Endodermal cell (in vitro differentiated cells): Measurements from ENCODE around the gene KIN. TPM values are rescaled to one million over a fixed set of nuclear protein-coding genes. Genes with fewer than 3 reads are reported as not detected.
"Not testable (repeated sequence)": the region's sequence is repeated elsewhere in the genome, so short reads cannot be mapped to it uniquely, and the experiment has no call there.

Source experiments
- DNase-seq: peaks from one replicate; pipeline ENCODE4 v3.0.0-alpha.2; 2017
- H3K27ac ChIP-seq: 2 replicates; pipeline ENCODE4 v1.5.1; 2013; ENCODE audit warnings: mild to moderate bottlenecking, low read depth, low read length, moderate library complexity
- H3K27me3 ChIP-seq: 2 replicates; pipeline ENCODE4 v1.6.1; 2013; ENCODE audit warnings: mild to moderate bottlenecking, low read length, moderate library complexity; ENCODE audit not compliant: insufficient read depth, control insufficient read depth, poor library complexity, severe bottlenecking
- H3K36me3 ChIP-seq: 2 replicates; pipeline ENCODE4 v1.7.0; 2013; ENCODE audit warnings: mild to moderate bottlenecking, low read length, moderate library complexity; ENCODE audit not compliant: control insufficient read depth, insufficient read depth
- H3K4me1 ChIP-seq: one replicate; pipeline ENCODE4 v1.7.0; 2013; ENCODE audit warnings: low read length; ENCODE audit not compliant: control insufficient read depth, insufficient read depth
- H3K4me3 ChIP-seq: 2 replicates; pipeline ENCODE4 v1.5.1; 2013; ENCODE audit warnings: mild to moderate bottlenecking, low read length, moderate library complexity
- H3K9ac ChIP-seq: 2 replicates; pipeline ENCODE4 v1.6.1; 2013; ENCODE audit warnings: mild to moderate bottlenecking, low read length, moderate library complexity; ENCODE audit not compliant: poor library complexity, severe bottlenecking; ENCODE audit errors: extremely low read depth
- H3K9me3 ChIP-seq: 2 replicates; pipeline ENCODE4 v1.6.1; 2013; ENCODE audit warnings: mild to moderate bottlenecking, low read length, moderate library complexity; ENCODE audit not compliant: control insufficient read depth
- H3K27ac Mint-ChIP-seq: 2 replicates; pipeline ENCODE4 v1.8.0; 2020; ENCODE audit warnings: mixed read lengths
- H3K27me3 Mint-ChIP-seq: 2 replicates; pipeline ENCODE4 v1.8.0; 2021; ENCODE audit warnings: mild to moderate bottlenecking, mixed read lengths; ENCODE audit not compliant: insufficient read depth
- H3K36me3 Mint-ChIP-seq: 2 replicates; pipeline ENCODE4 v1.8.0; 2020; ENCODE audit warnings: low read depth, mixed read lengths
- H3K4me1 Mint-ChIP-seq: 2 replicates; pipeline ENCODE4 v1.8.0; 2020; ENCODE audit warnings: mixed read lengths
- H3K4me3 Mint-ChIP-seq: 2 replicates; pipeline ENCODE4 v1.8.0; 2020; ENCODE audit warnings: mild to moderate bottlenecking, moderate library complexity, mixed read lengths
- H3K9me3 Mint-ChIP-seq: 2 replicates; pipeline ENCODE4 v1.8.0; 2020; ENCODE audit warnings: mild to moderate bottlenecking, mixed read lengths
- CTCF ChIP-seq: fragments of 200-600 bp; sonication (generic); conservative IDR thresholded peaks from 2 replicates; pipeline ENCODE4 v1.5.0; 2021; ENCODE audit warnings: antibody characterized with exemption, mild to moderate bottlenecking
- WGBS, 2 experiments: methylation state at CpG; one replicate each; pipeline versions ENCODE4 v1.1.5 to v1.1.7; 2013; ENCODE audit warnings: missing lambda C conversion rate in 2 of 2, mixed read lengths in 1 of 2; ENCODE audit not compliant: insufficient coverage in 1 of 2, insufficient read length in 1 of 2; 5-methylcytosine and 5-hydroxymethylcytosine counted together
- total RNA-seq, 2 donors: library from RNA; stranded (reverse); fragmentation: NEBNext Ultra II Directional in 1 of 2; extraction: Animal tissue kit (Norgen Biotek cat#: 25700) in 1 of 2; gene quantifications; 2 replicates in 1 of 2; 3 replicates in 1 of 2; pipeline ENCODE4 v1.2.1, GENCODE V29; 2021

KIN gene
- total RNA-seq, 2 donors from 2014 or later: 17.9 TPM

DNA sequence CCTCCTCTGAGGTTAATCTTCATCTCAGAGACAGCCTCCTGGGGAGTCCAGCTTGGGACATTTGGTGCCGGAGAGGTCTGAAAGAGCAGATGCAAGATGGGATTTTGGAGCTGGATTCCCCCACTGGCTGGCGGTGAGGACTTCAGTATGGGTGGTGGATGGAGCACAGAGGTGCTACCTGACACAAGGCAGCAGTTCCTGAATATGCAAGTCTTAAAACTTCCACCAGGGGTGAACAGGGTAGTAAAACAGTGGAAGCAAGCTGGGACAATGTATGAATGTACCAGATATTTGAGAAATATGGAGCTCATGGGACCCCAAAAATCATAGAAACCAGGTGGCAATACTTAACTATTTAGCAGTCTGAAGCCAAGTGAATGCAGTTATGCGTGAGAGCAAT is 25.7 kb upstream of the KIN start:
- Histone ChIP-seq H3K9me3 (no peaks in the 10 kb centered on the region), H3K4me1 (no peaks in the 10 kb centered on the region), H3K36me3 (peaks cover 8% of the 10 kb centered on the region), H3K4me3 (no peak overlapping the region), H3K27me3 (no peaks in the 10 kb centered on the region), H3K9ac (no peak overlapping the region), H3K27ac (no peak overlapping the region)
- no peak overlapping the region for H3K4me3 Mint-ChIP-seq
- 63 to 67% methylated on average over 3 of the region's 3 CpGs for WGBS, 2 experiments
- H3K27ac Mint-ChIP-seq: no peak overlapping the region
- H3K36me3 Mint-ChIP-seq: no peaks in the 10 kb centered on the region
- no peak for DNase-seq
- peaks cover 1% of the 10 kb centered on the region for H3K27me3 Mint-ChIP-seq
- no peaks in the 10 kb centered on the region for H3K9me3 Mint-ChIP-seq
- peak; percentile 50 for TF ChIP-seq CTCF
- H3K4me1 Mint-ChIP-seq: peaks cover 27% of the 10 kb centered on the region

- H3K9me3 ChIP-seq, H3K27me3 Mint-ChIP-seq, H3K4me3 Mint-ChIP-seq: not testable (repeated sequence)
Observed at GRCh38 chr10:7811743-7812142, 23.9 kb upstream of the KIN start.

DNA sequence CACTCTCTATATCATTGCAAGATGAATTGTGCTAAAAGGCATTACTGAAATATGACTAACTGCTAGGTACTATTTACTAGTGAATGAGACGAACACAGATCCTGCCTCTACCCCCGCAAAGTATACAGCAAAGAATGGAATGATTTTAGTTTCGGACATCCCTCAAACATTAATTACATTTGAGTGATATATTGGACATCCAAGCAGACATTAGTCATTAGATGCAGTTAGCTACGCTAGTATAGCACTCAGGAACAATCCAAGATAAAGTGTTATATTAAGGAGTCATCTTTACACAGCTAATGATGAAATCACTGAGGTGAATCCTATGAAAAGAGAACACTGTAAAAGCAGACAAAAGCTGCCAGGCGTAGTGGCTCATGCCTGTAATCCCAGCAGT is 23.2 kb upstream of the KIN start:
- Mint-ChIP-seq H3K9me3 (no peaks in the 10 kb centered on the region), H3K36me3 (peaks cover 13% of the 10 kb centered on the region), H3K4me3 (no peak overlapping the region), H3K27me3 (peaks cover 1% of the 10 kb centered on the region), H3K4me1 (peaks cover 22% of the 10 kb centered on the region), H3K27ac (no peak overlapping the region)
- Histone ChIP-seq H3K27ac (no peak overlapping the region), H3K4me3 (no peak overlapping the region), H3K27me3 (no peaks in the 10 kb centered on the region), H3K9me3 (no peaks in the 10 kb centered on the region), H3K9ac (no peak overlapping the region), H3K4me1 (no peaks in the 10 kb centered on the region), H3K36me3 (peaks cover 27% of the 10 kb centered on the region)
- 90 to 99% methylated on average over 4 to 5 of the region's 5 CpGs for WGBS, 2 experiments
- no peak for TF ChIP-seq CTCF
- DNase-seq: no peak

More at GRCh38 chr10:7811743-7812142, 23.9 kb upstream of the KIN start:
- Mint-ChIP-seq H3K4me1 (peaks cover 25% of the 10 kb centered on the region), H3K36me3 (peaks cover 11% of the 10 kb centered on the region)
- H3K4me1 ChIP-seq, H3K9ac ChIP-seq, H3K27ac Mint-ChIP-seq, DNase-seq, H3K27ac ChIP-seq, H3K9me3 Mint-ChIP-seq, H3K4me3 ChIP-seq, H3K27me3 ChIP-seq: not testable (repeated sequence)
- WGBS, 2 experiments: 87 to 93% methylated on average over 7 of the region's 7 CpGs
- H3K36me3 ChIP-seq: peaks cover 24% of the 10 kb centered on the region

GRCh38 chr10:7810443-7810842 is 22.6 kb upstream of the KIN start:
- Histone ChIP-seq H3K9ac (no peak overlapping the region), H3K4me3 (no peak overlapping the region), H3K27ac (no peak overlapping the region), H3K36me3 (peaks cover 30% of the 10 kb centered on the region), H3K4me1 (no peaks in the 10 kb centered on the region), H3K9me3 (no peaks in the 10 kb centered on the region), H3K27me3 (no peaks in the 10 kb centered on the region)
- Mint-ChIP-seq H3K27me3 (peaks cover 1% of the 10 kb centered on the region), H3K27ac (no peak overlapping the region), H3K4me1 (peaks cover 17% of the 10 kb centered on the region), H3K9me3 (no peaks in the 10 kb centered on the region), H3K4me3 (no peak overlapping the region), H3K36me3 (peaks cover 13% of the 10 kb centered on the region)
- no peak for TF ChIP-seq CTCF
- DNase-seq: no peak
- WGBS, 2 experiments: 92 to 96% methylated on average over 7 of the region's 7 CpGs
